GM19397 (cell line): ENCODE data around the gene ZNF19.

Experiments used
- ATAC-seq: cut with Tn5 transposase; IDR thresholded peaks from one replicate; pipeline ENCODE4 v1.9.1; 2021; ENCODE audit warnings: mild to moderate bottlenecking, moderate library complexity; ENCODE audit not compliant: unreplicated experiment

Gene ZNF19

GRCh38 chr16:71443714-71444113, 45.4 kb downstream of the ZNF19 start:
- ATAC-seq, result no peak

- ATAC-seq, result no peak
Measured at GRCh38 chr16:71442051-71442440, 47.1 kb downstream of the ZNF19 start, which contains the start of gene TLE7. TLE7 (minus strand) TSS chr16:71442054; CDS start chr16:71433324, 8,730 bp downstream.

GRCh38 chr16:71441348-71442050, 47.6 kb downstream of the ZNF19 start:
- ATAC-seq, result no peak

- no peak for ATAC-seq
Measured at GRCh38 chr16:71440669-71441347, 48.3 kb downstream of the ZNF19 start.

- ATAC-seq, result no peak
Measured at GRCh38 chr16:71439523-71439922, 49.6 kb downstream of the ZNF19 start.

GRCh38 chr16:71436473-71436872, 52.7 kb downstream of the ZNF19 start:
- ATAC-seq, result no peak

GRCh38 chr16:71432906-71433305, 56.2 kb downstream of the ZNF19 start:
- no peak for ATAC-seq

GRCh38 chr16:71431991-71432390, 57.1 kb downstream of the ZNF19 start:
- ATAC-seq, result no peak

- no peak for ATAC-seq
Measured at GRCh38 chr16:71431176-71431575, 57.9 kb downstream of the ZNF19 start.

- no peak for ATAC-seq
Measured at GRCh38 chr16:71430744-71431143, 58.4 kb downstream of the ZNF19 start.

GRCh38 chr16:71429581-71429980, 59.5 kb downstream of the ZNF19 start:
- no peak for ATAC-seq

GRCh38 chr16:71428883-71429282, 60.2 kb downstream of the ZNF19 start:
- no peak for ATAC-seq

GRCh38 chr16:71428385-71428784, 60.7 kb downstream of the ZNF19 start:
- ATAC-seq, result no peak

- no peak for ATAC-seq
Measured at GRCh38 chr16:71426880-71427615, 62.1 kb downstream of the ZNF19 start.

GRCh38 chr16:71426069-71426879, 62.9 kb downstream of the ZNF19 start:
- ATAC-seq, result no peak

GRCh38 chr16:71425746-71426068, 63.4 kb downstream of the ZNF19 start:
- ATAC-seq, result no peak

GRCh38 chr16:71424626-71425025, 64.5 kb downstream of the ZNF19 start:
- no peak for ATAC-seq

GRCh38 chr16:71423865-71424264, 65.3 kb downstream of the ZNF19 start:
- ATAC-seq, result no peak
